HG03097 (cell line): ENCODE data around the gene TTC12.

Source experiments
- ATAC-seq: cut with Tn5 transposase; IDR thresholded peaks from one replicate; pipeline ENCODE4 v1.9.1; 2021; ENCODE audit not compliant: unreplicated experiment, low FRiP score

The TTC12 gene

GRCh38 chr11:113322158-113322557 is 7.8 kb downstream of the TTC12 start:
- ATAC-seq, result no peak

GRCh38 chr11:113324250-113324649 is 9.9 kb downstream of the TTC12 start:
- no peak for ATAC-seq

GRCh38 chr11:113329725-113330124 is 15.3 kb downstream of the TTC12 start:
- no peak for ATAC-seq

- no peak for ATAC-seq
Observed at GRCh38 chr11:113331441-113331840, 17.1 kb downstream of the TTC12 start.

GRCh38 chr11:113332023-113332422 is 17.6 kb downstream of the TTC12 start:
- no peak for ATAC-seq

GRCh38 chr11:113332638-113333329 is 18.4 kb downstream of the TTC12 start:
- no peak for ATAC-seq

- peak; percentile 60 for ATAC-seq
Observed at GRCh38 chr11:113334183-113334582, 19.8 kb downstream of the TTC12 start.

GRCh38 chr11:113338730-113339129 is 24.3 kb downstream of the TTC12 start:
- ATAC-seq, result no peak

GRCh38 chr11:113339929-113340589 is 25.7 kb downstream of the TTC12 start:
- no peak for ATAC-seq

GRCh38 chr11:113341388-113342165 is 27.2 kb downstream of the TTC12 start:
- no peak for ATAC-seq

GRCh38 chr11:113345978-113346377 is 31.6 kb downstream of the TTC12 start:
- no peak for ATAC-seq

- no peak for ATAC-seq
Observed at GRCh38 chr11:113349528-113349927, 35.1 kb downstream of the TTC12 start.

GRCh38 chr11:113350336-113351067 is 36.1 kb downstream of the TTC12 start:
- no peak for ATAC-seq

GRCh38 chr11:113351068-113351450 is 36.7 kb downstream of the TTC12 start:
- ATAC-seq, result no peak

- ATAC-seq, result no peak
Observed at GRCh38 chr11:113351480-113351879, 37.1 kb downstream of the TTC12 start.

GRCh38 chr11:113356203-113356602 is 41.8 kb downstream of the TTC12 start:
- ATAC-seq, result no peak

GRCh38 chr11:113363406-113363805 is 49.0 kb downstream of the TTC12 start:
- ATAC-seq, result no peak

GRCh38 chr11:113363996-113364641 is 49.7 kb downstream of the TTC12 start:
- no peak for ATAC-seq

- ATAC-seq, result no peak
Observed at GRCh38 chr11:113365895-113366294, 51.5 kb downstream of the TTC12 start.

GRCh38 chr11:113369411-113369810 is 55.0 kb downstream of the TTC12 start:
- ATAC-seq, result no peak
